ENCODE results near the gene PMS1.

- TF ChIP-seq CTCF (optimal IDR thresholded peaks at IDR 0.05 in 1 of 3, IDR thresholded peaks at IDR 0.05 in 1 of 3, conservative IDR thresholded peaks at IDR 0.05 in 1 of 3; ENCODE audit: extremely low read depth in 1 of 3, insufficient read depth in 2 of 3, low read length in 3 of 3) (no peak), EZH2 (IDR thresholded peaks at IDR 0.05; ENCODE audit: low read length) (no peak)
These were observed 112.6 kb downstream of the PMS1 start for GRCh38 chr2:189896809-189897208.

Data from keratinocyte (primary cell).